Stimulated activated CD4-positive, alpha-beta T cell treated with anti-CD3 and anti-CD28 coated beads, TNF-alpha, amount 100 ng/mL, for 24 hours (primary cell): Measurements from ENCODE around the gene KLHL2.
"Not testable (repeated sequence)": the region's sequence is repeated elsewhere in the genome, so short reads cannot be mapped to it uniquely, and the experiment has no call there.

Experiments used
- DNase-seq, 3 experiments: peaks; one replicate each; pipeline ENCODE4 v3.0.0-alpha.2; 2020; ENCODE audit warnings: low read depth in 3 of 3

KLHL2 gene

GRCh38 chr4:165330071-165330470 is 122.7 kb downstream of the KLHL2 start:
- DNase-seq, result no peak

GRCh38 chr4:165330666-165331065 is 123.3 kb downstream of the KLHL2 start:
- DNase-seq, result no peak

- DNase-seq, result no peak
Observed at GRCh38 chr4:165331359-165331758, 124.0 kb downstream of the KLHL2 start.

- no peak for DNase-seq
Observed at GRCh38 chr4:165331823-165332222, 124.5 kb downstream of the KLHL2 start.

GRCh38 chr4:165332502-165332901 is 125.1 kb downstream of the KLHL2 start:
- no peak for DNase-seq

- no peak for DNase-seq
Observed at GRCh38 chr4:165335163-165335703, 127.9 kb downstream of the KLHL2 start.

GRCh38 chr4:165336743-165337142 is 129.4 kb downstream of the KLHL2 start:
- DNase-seq, result no peak

- DNase-seq, result not testable (repeated sequence)
Observed at GRCh38 chr4:165342340-165342739, 135.0 kb downstream of the KLHL2 start.

- no peak for DNase-seq
Observed at GRCh38 chr4:165343353-165344191, 136.2 kb downstream of the KLHL2 start.

- DNase-seq, result no peak
Observed at GRCh38 chr4:165345666-165346417, 138.5 kb downstream of the KLHL2 start.

- no peak for DNase-seq
Observed at GRCh38 chr4:165347647-165348569, 140.5 kb downstream of the KLHL2 start.

GRCh38 chr4:165351359-165352130 is 144.2 kb downstream of the KLHL2 start:
- no peak for DNase-seq

GRCh38 chr4:165355900-165356300 is 148.5 kb downstream of the KLHL2 start:
- no peak for DNase-seq

- DNase-seq, result no peak
Observed at GRCh38 chr4:165359506-165359905, 152.1 kb downstream of the KLHL2 start.

- no peak for DNase-seq
Observed at GRCh38 chr4:165360041-165360695, 152.8 kb downstream of the KLHL2 start.

- DNase-seq, result no peak
Observed at GRCh38 chr4:165360985-165361670, 153.8 kb downstream of the KLHL2 start.

- no peak for DNase-seq
Observed at GRCh38 chr4:165361810-165362209, 154.4 kb downstream of the KLHL2 start.

GRCh38 chr4:165364452-165365080 is 157.2 kb downstream of the KLHL2 start:
- no peak for DNase-seq

- no peak for DNase-seq
Observed at GRCh38 chr4:165367040-165367439, 159.7 kb downstream of the KLHL2 start.
